Measurements from ENCODE around the gene ANGPTL4.
A peak's percentile ranks its signal among the peaks of the same experiment; 100 is the strongest.
"Not testable (repeated sequence)": the region's sequence is repeated elsewhere in the genome, so short reads cannot be mapped to it uniquely, and the experiment has no call there.

Gene ANGPTL4

GRCh38 chr19:8401981-8402411, 38.0 kb downstream of the ANGPTL4 start:
- DNase-seq (ENCODE audit: low read depth), result no peak
- TF ChIP-seq POLR2A (IDR thresholded peaks at IDR 0.05; ENCODE audit: extremely low read depth, insufficient read length) (no peak), MAX (IDR thresholded peaks at IDR 0.05; ENCODE audit: low read depth, low read length) (no peak), CTCF (IDR thresholded peaks at IDR 0.05; ENCODE audit: low read depth, low read length) (no peak), MYC (IDR thresholded peaks at IDR 0.05; ENCODE audit: low read depth, low read length) (no peak)
- H3K4me3 ChIP-seq (ENCODE audit: low read depth, low read length), result no peak overlapping the region

- H3K4me3 ChIP-seq (ENCODE audit: low read depth, low read length), result no peak overlapping the region
- no peak for DNase-seq (ENCODE audit: low read depth)
- no peak for TF ChIP-seq MYC (IDR thresholded peaks at IDR 0.05; ENCODE audit: low read depth, low read length)
- no peak for TF ChIP-seq POLR2A (IDR thresholded peaks at IDR 0.05; ENCODE audit: extremely low read depth, insufficient read length)
- no peak for TF ChIP-seq MAX (IDR thresholded peaks at IDR 0.05; ENCODE audit: low read depth, low read length)
- TF ChIP-seq CTCF (IDR thresholded peaks at IDR 0.05; ENCODE audit: low read depth, low read length), result no peak
These were observed 39.3 kb downstream of the ANGPTL4 start for GRCh38 chr19:8403098-8403819.

GRCh38 chr19:8403820-8404109, 39.8 kb downstream of the ANGPTL4 start:
- no peak for TF ChIP-seq MYC (IDR thresholded peaks at IDR 0.05; ENCODE audit: low read depth, low read length)
- no peak for TF ChIP-seq MAX (IDR thresholded peaks at IDR 0.05; ENCODE audit: low read depth, low read length)
- no peak for TF ChIP-seq CTCF (IDR thresholded peaks at IDR 0.05; ENCODE audit: low read depth, low read length)
- no peak for TF ChIP-seq POLR2A (IDR thresholded peaks at IDR 0.05; ENCODE audit: extremely low read depth, insufficient read length)
- no peak for DNase-seq (ENCODE audit: low read depth)
- no peak overlapping the region for H3K4me3 ChIP-seq (ENCODE audit: low read depth, low read length)

- no peak for TF ChIP-seq CTCF (IDR thresholded peaks at IDR 0.05; ENCODE audit: low read depth, low read length)
- TF ChIP-seq MAX (IDR thresholded peaks at IDR 0.05; ENCODE audit: low read depth, low read length), result no peak
- no peak for TF ChIP-seq POLR2A (IDR thresholded peaks at IDR 0.05; ENCODE audit: extremely low read depth, insufficient read length)
- no peak for TF ChIP-seq MYC (IDR thresholded peaks at IDR 0.05; ENCODE audit: low read depth, low read length)
- no peak for DNase-seq (ENCODE audit: low read depth)
- H3K4me3 ChIP-seq (ENCODE audit: low read depth, low read length), result no peak overlapping the region
These were observed 40.6 kb downstream of the ANGPTL4 start for GRCh38 chr19:8404391-8405151.

- H3K4me3 ChIP-seq (ENCODE audit: low read depth, low read length), result not testable (repeated sequence)
- peak; percentile 48 for TF ChIP-seq CTCF (IDR thresholded peaks at IDR 0.05; ENCODE audit: low read depth, low read length)
- peak; percentile 53 for DNase-seq (ENCODE audit: low read depth)
These were observed 46.8 kb downstream of the ANGPTL4 start for GRCh38 chr19:8410718-8411117.
